Activated T-cell treated with anti-CD3 and anti-CD28 coated beads, Interleukin-2, amount 50 U/mL, for 1 hour (primary cell): ENCODE measurements around the gene MSTO1.
"Not testable (repeated sequence)": the region's sequence is repeated elsewhere in the genome, so short reads cannot be mapped to it uniquely, and the experiment has no call there.

ENCODE experiments used
- DNase-seq: peaks from one replicate; pipeline ENCODE4 v3.0.0-alpha.2; 2020

The MSTO1 gene

DNA sequence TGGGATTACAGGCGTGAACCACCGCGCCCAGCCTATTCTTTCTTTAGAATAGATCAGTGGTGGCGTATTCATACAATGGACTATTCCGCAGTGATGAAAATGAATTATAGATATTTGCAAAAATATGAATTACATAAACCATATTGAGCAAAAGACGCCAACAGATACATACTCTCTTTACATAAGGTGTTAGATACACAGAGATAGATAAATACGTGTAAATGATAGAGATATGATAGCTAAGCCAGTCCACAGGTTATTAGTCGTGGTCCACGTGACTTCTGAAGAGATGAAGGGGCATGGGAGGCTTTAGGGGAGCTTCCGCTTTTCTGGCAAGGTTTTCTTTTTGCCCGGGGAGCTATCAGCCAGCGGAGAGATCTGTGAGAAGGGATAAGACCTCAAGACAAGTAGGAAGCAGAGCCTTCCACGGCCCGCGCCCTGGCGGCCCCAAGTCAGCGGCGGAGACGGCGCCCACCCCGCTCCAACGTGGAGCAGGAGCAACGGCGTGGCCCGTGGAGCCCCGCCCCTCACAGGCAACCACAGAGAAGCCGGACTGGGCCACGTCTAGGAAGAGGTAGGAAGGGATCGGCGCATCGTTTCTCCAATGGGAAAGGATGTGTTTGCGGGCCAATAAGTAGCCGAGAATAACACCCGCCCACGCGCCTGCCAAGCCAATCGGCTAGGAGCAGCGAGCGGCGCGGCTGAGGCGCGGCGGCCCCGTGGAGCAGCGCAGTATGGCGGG is at the start of gene MSTO1:
MSTO1 (plus strand) TSS at position 704 of the 742 bp plus-strand sequence; CDS start at position 735, 31 bp downstream.
- peak; percentile 88 for DNase-seq

DNA sequence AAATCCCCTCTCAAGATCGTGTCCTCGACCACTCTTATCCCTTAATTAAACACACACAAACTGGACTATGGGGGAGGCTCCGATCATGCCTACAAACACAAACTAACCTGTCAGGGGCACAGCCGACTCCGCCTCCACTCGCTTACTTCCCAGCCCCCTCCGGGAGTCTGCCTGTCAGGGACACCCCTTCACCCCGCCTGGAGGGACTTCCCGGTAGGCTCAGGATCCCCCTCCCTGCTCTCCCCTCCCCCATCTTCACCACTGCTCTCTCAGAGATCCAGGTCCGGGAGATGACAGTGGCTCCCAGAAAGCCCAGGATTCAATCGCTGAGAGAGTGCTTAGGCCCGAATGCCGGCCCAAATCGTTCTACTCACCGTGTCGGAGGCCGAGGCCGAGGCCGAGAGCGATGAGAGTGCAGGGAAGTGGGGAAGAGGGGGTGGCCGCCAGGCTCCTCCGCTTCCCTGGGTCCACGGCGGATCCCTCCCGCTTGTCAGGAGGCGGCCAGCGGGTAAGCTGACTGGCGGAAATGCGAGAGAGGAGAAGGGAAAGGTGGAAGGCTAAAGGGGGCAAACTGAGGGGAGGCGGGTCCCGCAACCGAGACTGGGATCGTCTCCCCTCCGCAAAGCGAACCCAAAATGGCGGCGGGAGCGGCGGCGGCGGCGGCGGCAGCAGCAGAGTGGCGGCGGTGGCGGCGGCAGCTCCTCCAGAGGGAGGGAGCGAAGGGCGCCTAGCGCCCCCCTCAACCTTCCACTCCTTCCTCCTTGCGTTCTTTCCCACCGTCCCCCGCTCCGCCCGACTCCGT is 48.0 kb upstream of the MSTO1 start:
- DNase-seq = peak; percentile 72

GRCh38 chr1:155562581-155563376 is 47.2 kb upstream of the MSTO1 start, which contains the start of gene ASH1L:
Gene ASH1L (minus strand): TSS chr1:155562803. CDS start chr1:155521519, 41,284 bp downstream.
- DNase-seq = peak; percentile 95

DNA sequence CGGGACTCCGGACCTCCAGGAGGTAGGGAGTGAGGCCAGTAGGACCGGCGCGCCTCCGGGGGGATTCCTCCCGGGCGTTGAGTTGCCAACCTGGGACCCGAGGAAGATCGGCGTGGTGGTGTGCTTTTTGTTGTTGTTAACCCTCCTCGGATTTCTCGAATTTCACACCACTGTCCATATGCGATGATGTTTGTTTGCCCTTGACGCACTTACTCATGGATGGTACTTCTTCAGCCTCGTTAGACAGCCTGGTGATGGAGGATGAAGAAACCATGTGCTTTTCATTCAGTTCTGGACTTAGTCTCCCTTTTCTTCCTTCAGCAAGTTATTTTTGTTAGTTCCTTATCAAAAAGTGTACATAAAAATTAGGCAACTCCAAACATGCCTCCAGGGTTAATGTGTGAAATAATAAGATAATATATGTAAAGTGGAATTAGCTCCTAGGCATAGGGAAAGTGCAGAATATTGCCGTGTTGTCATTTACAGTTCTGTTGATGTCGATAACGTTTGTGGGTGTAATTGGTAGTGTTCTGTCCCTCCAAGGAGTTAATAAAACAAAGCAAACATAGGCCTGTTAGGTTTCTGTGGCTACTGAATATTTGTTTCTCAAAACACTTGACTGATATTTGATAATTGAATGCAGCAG is 46.5 kb upstream of the MSTO1 start:
- DNase-seq = not testable (repeated sequence)

DNA sequence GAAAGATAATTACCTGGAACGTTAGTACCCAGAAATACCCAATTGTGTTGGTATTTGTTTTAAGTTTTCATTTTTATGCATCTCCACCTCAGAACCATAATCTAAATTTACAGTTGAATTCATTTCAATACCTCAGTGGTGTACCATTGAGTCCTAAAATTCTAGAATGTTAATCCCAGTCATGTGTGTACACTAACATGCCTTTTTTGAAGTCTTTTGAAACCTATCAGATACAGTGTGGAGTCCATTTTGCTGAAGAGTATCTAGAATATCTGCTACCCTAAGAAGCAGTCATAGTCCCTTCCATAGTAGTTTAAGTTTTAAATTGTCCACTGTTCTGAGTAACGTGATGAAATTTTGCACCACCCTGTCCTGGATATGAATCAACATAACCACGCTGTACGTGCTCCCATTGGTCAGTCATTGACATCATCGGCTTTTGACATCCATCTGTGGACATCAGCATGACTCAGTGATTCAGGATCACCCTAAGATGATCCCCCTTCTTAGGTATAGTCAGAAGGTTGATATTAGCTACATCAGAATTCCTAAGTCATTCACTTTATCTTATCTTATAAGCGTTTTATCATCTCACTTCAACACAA is 39.9 kb upstream of the MSTO1 start:
- DNase-seq = no peak

GRCh38 chr1:155570593-155570990 is 39.4 kb upstream of the MSTO1 start:
- DNase-seq = no peak

- no peak for DNase-seq
Measured at GRCh38 chr1:155574077-155574476, 35.9 kb upstream of the MSTO1 start.

DNA sequence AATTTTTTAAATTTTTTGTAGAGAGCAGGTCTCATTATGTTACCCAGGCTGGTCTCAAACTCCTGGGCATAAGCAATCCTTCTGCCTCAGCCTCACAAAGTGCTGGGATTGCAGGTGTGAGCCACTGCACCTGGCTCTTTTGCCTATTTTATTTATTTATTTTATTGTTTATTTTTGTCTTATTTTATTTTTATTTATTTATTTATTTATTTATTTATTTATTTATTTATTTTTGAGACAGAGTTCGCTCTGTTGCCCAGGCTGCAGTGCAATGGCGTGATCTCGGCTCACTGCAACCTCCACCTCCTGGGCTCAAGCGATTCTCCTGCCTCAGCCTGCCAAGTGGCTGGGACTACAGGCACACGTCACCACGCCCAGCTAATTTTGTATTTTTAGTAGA is 34.4 kb upstream of the MSTO1 start:
- DNase-seq = not testable (repeated sequence)

GRCh38 chr1:155583846-155584245 is 26.2 kb upstream of the MSTO1 start:
- not testable (repeated sequence) for DNase-seq

- DNase-seq = not testable (repeated sequence)
Measured at GRCh38 chr1:155589282-155589681, 20.7 kb upstream of the MSTO1 start.

GRCh38 chr1:155590516-155591247 is 19.3 kb upstream of the MSTO1 start:
- DNase-seq = not testable (repeated sequence)

GRCh38 chr1:155591770-155592169 is 18.2 kb upstream of the MSTO1 start:
- no peak for DNase-seq

DNA sequence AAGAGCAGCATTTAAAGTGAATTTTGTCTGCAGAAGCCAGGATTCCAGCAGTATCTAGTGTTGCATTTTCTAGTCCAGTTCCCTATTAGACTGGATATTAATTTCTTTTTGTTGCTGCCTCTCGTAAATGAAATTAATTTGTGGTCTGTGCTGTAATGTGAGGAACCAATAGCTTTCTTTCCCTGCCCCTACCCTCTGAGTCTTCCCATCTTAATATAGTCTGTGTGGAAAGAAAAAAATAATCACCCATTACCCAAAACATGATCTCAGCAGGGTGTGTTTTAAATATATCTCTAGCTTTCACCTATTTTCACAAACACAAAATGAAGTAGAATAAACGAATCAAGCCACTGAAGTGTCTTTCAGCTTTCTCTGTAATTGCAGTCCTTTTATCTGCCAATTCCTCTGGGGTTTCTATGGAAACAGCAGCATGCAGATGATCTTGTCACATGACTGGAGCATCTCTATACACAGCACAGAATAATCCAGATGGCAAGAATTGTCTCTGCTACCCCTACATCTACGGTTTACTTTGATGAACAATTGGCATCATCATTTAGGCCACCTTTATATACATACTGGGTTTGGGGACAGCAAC is 14.0 kb upstream of the MSTO1 start:
- not testable (repeated sequence) for DNase-seq

GRCh38 chr1:155596864-155597263 is 13.2 kb upstream of the MSTO1 start:
- DNase-seq = no peak

- peak; percentile 31 for DNase-seq
Measured at GRCh38 chr1:155598842-155599331, 11.1 kb upstream of the MSTO1 start.

DNA sequence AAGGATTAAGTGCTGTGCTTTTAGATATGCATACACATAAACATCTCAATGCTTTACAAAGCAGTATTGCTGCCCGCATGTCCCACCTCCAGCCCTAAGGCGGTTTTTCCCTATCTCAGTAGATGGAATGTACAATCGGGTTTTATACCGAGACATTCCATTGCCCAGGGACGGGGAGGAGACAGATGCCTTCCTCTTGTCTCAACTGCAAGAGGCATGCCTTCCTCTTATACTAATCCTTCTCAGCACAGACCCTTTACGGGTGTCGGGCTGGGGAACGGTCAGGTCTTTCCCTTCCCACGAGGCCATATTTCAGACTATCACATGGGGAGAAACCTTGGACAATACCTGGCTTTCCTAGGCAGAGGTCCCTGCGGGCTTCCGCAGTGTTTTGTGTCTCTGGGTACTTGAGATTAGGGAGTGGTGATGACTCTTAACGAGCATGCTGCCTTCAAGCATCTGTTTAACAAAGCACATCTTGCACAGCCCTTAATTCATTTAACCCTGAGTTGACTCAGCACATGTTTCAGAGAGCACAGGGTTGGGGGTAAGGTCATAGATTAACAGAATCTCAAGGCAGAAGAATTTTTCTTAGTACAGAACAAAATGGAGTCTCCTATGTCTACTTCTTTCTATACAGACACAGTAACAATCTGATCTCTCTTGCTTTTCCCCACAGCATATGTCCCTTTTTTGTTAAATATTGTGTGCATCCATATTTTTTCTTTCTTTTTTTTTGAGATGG is 10.0 kb upstream of the MSTO1 start:
- not testable (repeated sequence) for DNase-seq

- DNase-seq = no peak
Measured at GRCh38 chr1:155607708-155608107, 2.3 kb upstream of the MSTO1 start.

DNA sequence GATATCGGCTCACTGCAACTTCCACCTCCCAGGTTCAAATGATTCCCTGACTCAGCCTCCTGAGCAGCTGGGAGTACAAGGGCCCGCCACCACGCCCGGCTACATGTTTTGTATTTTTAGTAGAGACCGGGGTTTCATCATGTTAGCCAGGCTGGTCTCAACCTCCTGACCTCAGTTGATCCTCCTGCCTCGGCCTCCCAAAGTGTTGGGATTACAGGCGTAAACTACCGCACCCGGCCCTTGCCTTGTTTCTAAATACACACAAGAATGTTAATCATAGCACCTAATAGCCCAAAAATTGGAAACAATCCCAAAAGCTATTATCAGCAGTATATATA is 1.2 kb upstream of the MSTO1 start:
- DNase-seq = no peak

DNA sequence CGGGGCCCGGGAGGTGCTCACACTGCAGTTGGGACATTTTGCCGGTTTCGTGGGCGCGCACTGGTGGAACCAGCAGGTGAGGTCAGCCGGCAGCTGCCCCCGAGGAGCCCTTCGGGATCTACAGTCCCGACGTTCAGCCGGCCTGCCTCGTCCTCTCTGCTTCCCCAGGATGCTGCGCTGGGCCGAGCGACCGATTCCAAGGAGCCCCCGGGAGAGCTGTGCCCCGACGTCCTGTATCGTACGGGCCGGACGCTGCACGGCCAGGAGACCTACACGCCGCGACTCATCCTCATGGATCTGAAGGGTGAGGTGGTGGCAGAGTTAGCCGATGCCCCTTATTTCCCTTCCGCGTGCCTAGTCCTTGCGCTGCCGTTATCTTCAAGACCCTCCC is 234 bp downstream of the MSTO1 start:
- not testable (repeated sequence) for DNase-seq

DNA sequence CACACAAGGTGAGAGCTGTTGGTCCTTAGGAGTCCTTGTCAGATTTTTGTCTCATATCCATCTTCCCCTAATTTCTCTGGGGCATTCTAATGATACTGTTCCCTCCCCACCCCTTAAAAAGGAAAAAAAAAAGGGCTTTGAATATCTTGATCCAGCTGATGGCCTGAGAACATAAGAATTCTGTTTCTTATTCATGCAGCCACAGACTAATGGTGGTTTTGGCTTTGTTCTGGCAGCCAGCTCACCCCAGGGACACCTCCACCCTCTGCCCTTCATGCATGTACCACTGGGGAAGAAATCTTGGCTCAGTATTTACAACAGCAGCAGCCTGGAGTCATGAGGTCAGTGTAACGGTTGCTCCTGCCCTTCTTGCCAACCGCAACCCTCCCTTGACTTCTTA is 3.2 kb downstream of the MSTO1 start:
- DNase-seq = not testable (repeated sequence)
